Neural cell (in vitro differentiated cells): ENCODE results near the gene ASCL2.

Experiments
- POLR2AphosphoS5 ChIP-seq: IDR thresholded peaks from 2 replicates; pipeline ENCODE4 v1.6.1; 2012
- RAD21 ChIP-seq: fragments of 450-650 bp; conservative IDR thresholded peaks from 2 replicates; pipeline ENCODE4 v1.6.1; 2014; ENCODE audit warnings: antibody characterized with exemption, mild to moderate bottlenecking, moderate library complexity
- TF ChIP-seq, protein P1 (sequence below): fragments of 450-650 bp; IDR thresholded peaks from 2 replicates; pipeline ENCODE4 v1.5.1; 2014; ENCODE audit warnings: antibody characterized with exemption, mild to moderate bottlenecking, moderate library complexity; ENCODE audit not compliant: poor library complexity, severe bottlenecking

DNA sequence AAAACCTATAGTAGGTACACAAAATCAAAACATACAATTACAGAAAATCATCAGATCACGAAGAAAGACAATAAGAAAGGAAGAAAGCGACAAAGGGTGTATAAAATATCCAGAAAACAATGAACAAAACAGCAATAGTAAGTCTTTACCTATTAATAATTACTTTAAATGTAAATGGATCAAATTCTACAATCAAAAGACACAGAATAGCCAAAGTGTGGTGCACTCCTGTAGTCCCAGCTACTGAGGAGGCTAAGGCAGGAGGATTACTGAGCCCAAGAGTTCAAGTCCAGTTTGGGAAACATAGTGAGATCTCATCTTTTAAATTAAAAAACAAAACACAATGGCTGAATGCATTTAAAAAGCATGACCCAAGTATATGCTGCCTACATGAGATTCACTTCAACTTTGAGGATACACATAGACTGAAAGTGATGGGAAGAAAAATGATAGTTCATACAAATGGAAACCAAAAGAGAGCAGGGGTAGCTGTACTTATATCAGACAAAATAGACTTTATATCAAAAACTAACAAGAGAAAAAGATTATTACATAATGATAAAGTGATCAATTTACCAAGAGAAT is 40.6 kb downstream of the ASCL2 start:
- TF ChIP-seq, protein P1, sequence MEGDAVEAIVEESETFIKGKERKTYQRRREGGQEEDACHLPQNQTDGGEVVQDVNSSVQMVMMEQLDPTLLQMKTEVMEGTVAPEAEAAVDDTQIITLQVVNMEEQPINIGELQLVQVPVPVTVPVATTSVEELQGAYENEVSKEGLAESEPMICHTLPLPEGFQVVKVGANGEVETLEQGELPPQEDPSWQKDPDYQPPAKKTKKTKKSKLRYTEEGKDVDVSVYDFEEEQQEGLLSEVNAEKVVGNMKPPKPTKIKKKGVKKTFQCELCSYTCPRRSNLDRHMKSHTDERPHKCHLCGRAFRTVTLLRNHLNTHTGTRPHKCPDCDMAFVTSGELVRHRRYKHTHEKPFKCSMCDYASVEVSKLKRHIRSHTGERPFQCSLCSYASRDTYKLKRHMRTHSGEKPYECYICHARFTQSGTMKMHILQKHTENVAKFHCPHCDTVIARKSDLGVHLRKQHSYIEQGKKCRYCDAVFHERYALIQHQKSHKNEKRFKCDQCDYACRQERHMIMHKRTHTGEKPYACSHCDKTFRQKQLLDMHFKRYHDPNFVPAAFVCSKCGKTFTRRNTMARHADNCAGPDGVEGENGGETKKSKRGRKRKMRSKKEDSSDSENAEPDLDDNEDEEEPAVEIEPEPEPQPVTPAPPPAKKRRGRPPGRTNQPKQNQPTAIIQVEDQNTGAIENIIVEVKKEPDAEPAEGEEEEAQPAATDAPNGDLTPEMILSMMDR: no peak
- TF ChIP-seq POLR2AphosphoS5 (no peak), RAD21 (no peak)
